Measurements from ENCODE around the gene ARID3B.
"Not testable (repeated sequence)": the region's sequence is repeated elsewhere in the genome, so short reads cannot be mapped to it uniquely, and the experiment has no call there.

Gene ARID3B

DNA sequence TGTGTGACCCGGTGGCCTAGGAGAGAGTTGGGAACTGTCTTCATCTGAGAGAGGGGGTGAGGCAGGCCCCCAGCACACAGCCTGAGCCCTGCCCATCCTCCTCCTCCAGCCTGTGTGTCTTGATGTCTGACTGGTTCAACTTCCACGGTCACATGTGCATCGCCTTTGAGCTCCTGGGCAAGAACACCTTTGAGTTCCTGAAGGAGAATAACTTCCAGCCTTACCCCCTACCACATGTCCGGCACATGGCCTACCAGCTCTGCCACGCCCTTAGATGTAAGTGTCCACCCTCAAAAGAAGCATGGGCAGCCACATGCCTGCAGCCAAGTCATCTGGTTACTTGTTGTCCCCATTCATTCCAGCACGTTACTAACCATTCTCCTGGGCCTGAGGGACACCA, 84.7 kb downstream of the ARID3B start:
- no peak for DNase-seq

- DNase-seq = no peak
Measured at GRCh38 chr15:74626336-74626735, 85.3 kb downstream of the ARID3B start.

DNA sequence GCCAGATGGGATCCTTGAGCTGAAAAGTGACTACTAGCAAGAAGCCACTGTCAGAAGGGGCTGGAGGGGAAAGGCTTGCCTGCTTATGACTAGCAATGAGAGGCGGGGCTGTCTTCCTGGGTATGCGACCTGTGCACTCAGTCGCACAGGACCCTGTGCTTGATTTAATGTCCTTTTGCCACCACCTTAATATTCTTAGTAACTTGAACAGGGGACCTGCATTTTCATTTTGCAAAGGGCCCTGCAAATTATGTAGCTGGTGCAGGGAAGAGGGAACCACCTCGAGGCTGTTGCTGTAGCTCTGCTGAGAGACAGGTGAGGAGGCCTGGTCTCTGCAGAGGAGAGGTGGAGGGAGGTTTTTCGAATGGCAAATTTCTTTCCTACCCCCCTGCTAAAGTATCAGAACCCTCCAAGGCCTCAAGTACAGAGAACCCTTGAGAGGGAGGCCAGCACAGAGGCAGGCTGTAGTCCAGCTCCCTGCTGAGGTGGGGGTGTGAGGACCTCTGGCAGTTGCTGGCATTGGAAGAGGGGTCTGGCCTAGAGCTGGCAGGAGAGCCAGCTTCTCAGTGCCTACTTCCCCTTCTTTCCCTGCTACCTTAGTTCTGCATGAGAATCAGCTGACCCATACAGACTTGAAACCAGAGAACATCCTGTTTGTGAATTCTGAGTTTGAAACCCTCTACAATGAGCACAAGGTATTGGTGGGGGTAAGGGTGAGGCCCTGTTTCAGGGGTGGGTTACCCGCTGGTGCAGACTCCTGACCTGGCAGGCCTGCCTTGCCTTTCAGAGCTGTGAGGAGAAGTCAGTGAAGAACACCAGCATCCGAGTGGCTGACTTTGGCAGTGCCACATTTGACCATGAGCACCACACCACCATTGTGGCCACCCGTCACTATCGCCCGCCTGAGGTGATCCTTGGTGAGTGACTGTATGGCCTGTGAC, 86.0 kb downstream of the ARID3B start:
- no peak for DNase-seq

DNA sequence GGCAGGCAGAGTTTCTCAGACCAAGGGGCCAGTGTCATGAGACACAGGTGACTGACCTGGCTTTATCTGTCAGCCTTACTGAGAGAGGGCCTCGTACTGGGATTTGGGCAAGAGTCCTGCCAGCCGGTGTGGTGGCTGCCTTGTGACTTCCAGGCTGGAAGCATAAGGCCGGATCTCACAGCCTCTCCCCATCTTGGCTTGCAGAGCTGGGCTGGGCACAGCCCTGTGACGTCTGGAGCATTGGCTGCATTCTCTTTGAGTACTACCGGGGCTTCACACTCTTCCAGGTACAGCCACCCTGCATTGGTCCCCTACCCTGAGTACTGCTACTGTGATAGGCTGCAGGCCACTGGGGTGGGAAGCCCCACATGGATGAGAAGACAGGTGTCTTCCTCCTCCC, 86.7 kb downstream of the ARID3B start:
- DNase-seq = no peak

- no peak for DNase-seq
Measured at GRCh38 chr15:74628199-74628598, 87.2 kb downstream of the ARID3B start.

DNA sequence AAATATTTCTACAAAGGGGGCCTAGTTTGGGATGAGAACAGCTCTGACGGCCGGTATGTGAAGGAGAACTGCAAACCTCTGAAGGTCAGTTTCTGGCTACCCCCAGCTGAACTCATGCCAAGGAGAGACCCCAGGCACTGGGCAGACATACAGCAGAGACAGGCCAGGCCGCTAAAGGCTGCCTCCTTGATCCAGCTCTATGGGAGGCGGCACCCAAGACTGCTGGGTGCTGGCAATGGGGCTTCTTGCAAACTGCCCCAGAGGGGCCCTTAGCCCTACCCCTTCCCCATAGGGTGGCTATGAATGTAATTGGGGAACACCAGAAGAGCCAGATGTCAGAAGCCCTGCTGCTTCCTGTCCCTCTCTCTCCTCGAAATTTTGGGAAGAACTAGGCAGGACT, 87.9 kb downstream of the ARID3B start:
- DNase-seq = no peak

- DNase-seq = not testable (repeated sequence)
Measured at GRCh38 chr15:74629696-74630095, 88.7 kb downstream of the ARID3B start.

- DNase-seq = no peak
Measured at GRCh38 chr15:74630284-74631086, 89.5 kb downstream of the ARID3B start.

DNA sequence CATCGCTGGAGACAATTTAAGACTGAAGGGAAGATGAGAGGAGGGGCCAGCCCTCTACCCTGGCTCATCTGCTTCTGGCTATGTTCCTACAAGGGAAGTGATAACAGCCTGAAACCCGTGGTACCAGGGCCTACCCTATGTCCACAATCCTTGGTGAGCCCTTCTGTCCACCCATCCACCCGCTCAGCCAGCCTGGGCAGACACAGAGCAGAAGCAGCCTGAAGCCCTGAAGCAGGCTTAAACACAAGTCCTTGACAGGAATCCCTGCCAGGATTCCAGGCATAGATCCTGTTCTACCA, 90.0 kb downstream of the ARID3B start:
- no peak for DNase-seq

GRCh38 chr15:74631408-74631807, 90.4 kb downstream of the ARID3B start:
- no peak for DNase-seq

- peak; percentile 36 for DNase-seq
Measured at GRCh38 chr15:74631935-74632560, 91.0 kb downstream of the ARID3B start.

DNA sequence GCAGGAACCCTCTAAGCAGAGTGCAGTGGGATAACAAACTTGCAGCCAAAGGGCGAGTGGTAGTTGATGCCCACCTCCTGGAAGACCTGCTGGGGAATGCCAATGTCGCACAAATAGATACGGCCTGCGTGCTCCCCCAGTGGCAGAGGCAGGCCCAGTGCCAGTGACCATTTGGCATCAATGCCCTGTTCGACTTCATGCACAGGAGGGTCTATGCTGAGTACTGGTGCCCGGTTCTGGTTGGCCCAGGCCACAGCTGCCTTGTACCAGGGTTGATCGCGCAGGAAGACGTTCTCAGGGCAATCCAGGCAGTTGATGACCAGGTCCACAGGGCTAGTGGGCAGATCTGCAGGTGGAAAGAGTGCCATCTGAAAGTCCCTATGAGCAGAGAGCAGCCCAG, 91.6 kb downstream of the ARID3B start:
- DNase-seq = no peak

GRCh38 chr15:74633781-74634180, 92.8 kb downstream of the ARID3B start:
- no peak for DNase-seq

DNA sequence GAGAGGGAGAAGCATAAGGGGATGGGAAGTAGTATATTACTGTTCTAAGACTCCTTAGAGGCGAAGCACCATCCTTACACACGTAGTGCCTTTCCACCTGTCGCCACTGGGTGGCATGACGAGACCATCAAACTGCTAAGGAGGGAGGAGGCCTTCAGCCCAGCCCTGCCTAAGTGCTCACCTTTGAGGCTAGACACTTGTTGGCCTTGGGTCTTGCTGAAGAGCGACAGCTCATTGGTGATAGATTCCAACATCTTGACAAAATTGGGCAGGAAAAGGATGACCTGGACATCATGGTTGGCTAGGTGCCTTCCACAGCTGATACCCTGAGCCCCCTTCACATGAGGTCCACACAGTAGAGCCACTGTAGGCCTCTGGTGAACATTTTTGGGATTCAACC, 94.2 kb downstream of the ARID3B start:
- DNase-seq = peak; percentile 54

DNA sequence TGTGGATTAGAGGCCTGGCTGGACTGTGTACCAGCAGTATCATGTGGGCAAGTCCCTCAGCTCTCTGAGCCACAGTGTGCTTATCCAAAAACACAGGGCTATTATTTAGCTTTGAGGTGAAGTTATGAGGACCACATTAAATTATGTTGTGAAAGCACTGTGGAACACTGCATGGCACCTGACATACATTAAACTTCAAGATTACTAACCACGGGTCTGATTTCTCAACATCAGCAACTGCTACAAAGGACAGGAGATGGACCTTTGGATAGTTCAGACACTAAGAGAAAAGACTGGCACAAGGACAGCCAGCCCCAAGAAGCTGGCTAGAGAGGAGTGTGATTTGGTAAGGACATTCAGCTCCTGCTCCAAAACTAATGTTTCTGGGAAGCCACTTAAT, 96.0 kb downstream of the ARID3B start:
- no peak for DNase-seq

GRCh38 chr15:74641151-74641550, 100.1 kb downstream of the ARID3B start:
- DNase-seq = no peak

- DNase-seq = no peak
Measured at GRCh38 chr15:74642348-74642733, 101.3 kb downstream of the ARID3B start.

DNA sequence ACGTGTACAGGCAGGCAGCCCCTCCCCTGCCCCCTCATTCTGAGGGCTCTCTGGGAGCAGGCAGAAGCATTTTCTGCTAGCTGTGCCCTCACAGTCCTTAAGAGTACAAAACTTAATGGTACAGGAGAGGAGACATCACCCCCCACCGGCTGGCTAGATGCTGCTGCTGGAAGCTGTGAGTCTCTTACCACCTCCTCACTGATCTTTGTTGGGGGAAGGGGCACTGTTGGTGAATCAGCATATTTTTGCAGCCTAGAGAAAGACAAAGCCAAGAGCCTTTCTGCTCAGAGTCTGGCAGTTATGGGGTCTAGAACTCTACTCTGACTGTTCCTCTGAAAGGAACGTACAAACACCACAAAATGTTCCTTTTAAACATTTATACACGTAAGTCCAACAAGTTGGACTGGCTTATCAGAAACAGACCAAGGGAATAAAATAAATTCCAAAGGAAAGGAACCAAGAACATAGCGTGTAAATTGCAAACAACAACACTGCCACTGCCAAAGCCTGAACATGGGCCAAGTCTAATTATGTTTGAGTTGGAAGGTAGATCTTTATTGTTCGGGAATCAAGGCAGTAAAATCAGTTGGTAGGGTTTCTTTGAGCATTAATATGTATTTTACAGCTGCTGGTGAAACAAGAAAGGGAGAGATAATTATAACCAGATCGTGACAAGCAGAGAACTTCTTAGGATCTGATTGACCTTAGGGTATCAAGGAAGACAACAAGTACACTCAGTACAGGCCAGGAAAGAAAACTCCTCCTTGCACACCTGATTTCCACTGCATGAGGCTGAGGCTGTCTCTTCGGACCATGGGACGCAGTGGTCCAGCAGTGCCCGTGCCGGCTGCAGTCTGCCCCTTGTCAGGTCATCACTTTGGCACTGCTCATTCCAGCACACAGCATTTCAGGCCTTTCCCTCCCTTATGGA, 102.0 kb downstream of the ARID3B start:
- DNase-seq = peak; percentile 80

GRCh38 chr15:74643665-74644204, 102.7 kb downstream of the ARID3B start:
- DNase-seq = no peak

- DNase-seq = no peak
Measured at GRCh38 chr15:74646480-74646879, 105.5 kb downstream of the ARID3B start.

Measured in fibroblast of skin of right biceps (primary cell).